Measurements from ENCODE around the gene NUP85. TPM values are rescaled to one million over a fixed set of nuclear protein-coding genes. Genes with fewer than 3 reads are reported as not detected.
A peak's percentile ranks its signal among the peaks of the same experiment; 100 is the strongest.

The NUP85 gene
- total RNA-seq, 1 experiment from 2014 or later, result 141 TPM

DNA sequence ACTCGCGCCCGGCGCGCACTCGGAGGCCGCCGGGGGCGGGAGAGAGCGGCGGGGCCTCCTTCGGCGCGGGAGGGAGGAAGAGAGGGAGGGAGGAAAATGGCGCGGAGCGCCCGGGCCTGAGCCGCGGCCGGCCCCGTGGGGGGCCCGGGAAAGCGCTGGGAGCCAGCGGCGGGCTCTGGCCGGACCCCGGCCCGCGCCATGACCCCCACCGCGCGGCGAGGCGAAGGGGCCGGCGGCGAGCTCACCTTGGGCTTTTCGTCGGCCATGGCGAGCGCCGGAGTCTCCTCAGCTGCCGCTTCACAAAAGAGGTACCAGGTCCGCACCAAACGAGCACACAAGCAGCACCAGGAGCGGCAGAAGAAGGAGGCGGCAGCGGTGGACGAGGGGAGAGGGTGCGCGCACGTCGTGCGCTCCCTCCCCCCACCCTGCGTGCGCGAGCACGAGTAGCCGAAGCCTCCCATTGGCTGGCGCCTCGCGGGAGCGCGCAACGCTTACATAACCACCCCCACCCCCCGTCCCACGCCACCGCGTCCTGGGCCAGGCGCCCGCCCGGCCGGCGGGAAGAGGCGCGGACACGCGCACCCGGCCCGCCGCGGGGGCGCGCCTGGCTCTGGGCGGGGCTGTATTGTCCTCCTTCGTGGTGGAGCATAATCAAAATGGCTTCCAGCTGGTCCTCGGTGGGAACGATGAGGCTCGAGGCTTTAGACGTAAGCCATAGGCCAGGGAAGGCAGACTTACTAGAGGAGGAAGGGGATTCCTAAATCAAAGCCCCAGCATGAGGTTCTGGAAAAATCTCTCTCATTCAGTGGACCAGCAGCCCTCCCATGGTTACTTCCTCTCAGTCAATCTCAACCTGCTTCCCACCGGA is 22.7 kb upstream of the NUP85 start, which contains the start of gene SUMO2:
Gene SUMO2, minus strand, starts transcription at position 391 of the 868 bp plus-strand sequence. Its CDS starts 125 bp downstream, at position 266.
- ChIA-PET CTCF (interaction anchor here (1.0 to 1.5 kb wide), 2 partner anchors 19 to 69 kb away, joined by 3 to 4 read pairs; no protein-coding TSS in a partner anchor), POLR2A (no interaction called here)
- no peaks in the 10 kb centered on the region for H3K9me3 ChIP-seq (ENCODE audit: control insufficient read depth, insufficient read depth, low read depth, low read length)
- ATAC-seq (peak; percentile 91), DNase-seq (ENCODE audit: low read depth, low spot score) (no peak)
- H3K36me3 ChIP-seq (ENCODE audit: control insufficient read depth, insufficient read depth, low read length), result peaks cover 18% of the 10 kb centered on the region
- in situ Hi-C loops (cut with HindIII; ENCODE audit: low pct_unique_long_range_greater_than_20kb, low sequenced_read_pairs), result no loop called here
- intact Hi-C loops (cut with micrococcal nuclease; ENCODE audit: unreplicated experiment), result no loop called here
- BruUV-seq (replicated peaks), result no TSS peak
- no peaks in the 10 kb centered on the region for H3K27me3 ChIP-seq (ENCODE audit: control insufficient read depth, insufficient read depth, low read length)
- peak within 1 kb of the TSS; percentile 90 for H3K27ac ChIP-seq (ENCODE audit: low read length)
- peak within 1 kb of the TSS; percentile 88 to 98 for H3K4me3 ChIP-seq (ENCODE audit: low read depth in 2 of 2, low read length in 2 of 2)
- H3K4me1 ChIP-seq (ENCODE audit: control insufficient read depth, insufficient read depth, low read length), result no peaks in the 10 kb centered on the region; the same call in 1 of the 2 replicates
- TF ChIP-seq CTCF (IDR thresholded peaks at IDR 0.05) (no peak), POLR2AphosphoS5 (IDR thresholded peaks at IDR 0.05; ENCODE audit: low read depth, low read length) (peak; percentile 75), TCF7L2 (IDR thresholded peaks at IDR 0.05; ENCODE audit: low read depth, low read length) (no peak), REST (IDR thresholded peaks at IDR 0.05; ENCODE audit: insufficient read depth in 1 of 2, low read depth in 2 of 2, low read length in 1 of 2) (no peak), SIN3A (IDR thresholded peaks at IDR 0.05; ENCODE audit: borderline replicate concordance, insufficient read depth, low read depth, low read length) (no peak; the same call in 1 of the 2 replicates)

DNA sequence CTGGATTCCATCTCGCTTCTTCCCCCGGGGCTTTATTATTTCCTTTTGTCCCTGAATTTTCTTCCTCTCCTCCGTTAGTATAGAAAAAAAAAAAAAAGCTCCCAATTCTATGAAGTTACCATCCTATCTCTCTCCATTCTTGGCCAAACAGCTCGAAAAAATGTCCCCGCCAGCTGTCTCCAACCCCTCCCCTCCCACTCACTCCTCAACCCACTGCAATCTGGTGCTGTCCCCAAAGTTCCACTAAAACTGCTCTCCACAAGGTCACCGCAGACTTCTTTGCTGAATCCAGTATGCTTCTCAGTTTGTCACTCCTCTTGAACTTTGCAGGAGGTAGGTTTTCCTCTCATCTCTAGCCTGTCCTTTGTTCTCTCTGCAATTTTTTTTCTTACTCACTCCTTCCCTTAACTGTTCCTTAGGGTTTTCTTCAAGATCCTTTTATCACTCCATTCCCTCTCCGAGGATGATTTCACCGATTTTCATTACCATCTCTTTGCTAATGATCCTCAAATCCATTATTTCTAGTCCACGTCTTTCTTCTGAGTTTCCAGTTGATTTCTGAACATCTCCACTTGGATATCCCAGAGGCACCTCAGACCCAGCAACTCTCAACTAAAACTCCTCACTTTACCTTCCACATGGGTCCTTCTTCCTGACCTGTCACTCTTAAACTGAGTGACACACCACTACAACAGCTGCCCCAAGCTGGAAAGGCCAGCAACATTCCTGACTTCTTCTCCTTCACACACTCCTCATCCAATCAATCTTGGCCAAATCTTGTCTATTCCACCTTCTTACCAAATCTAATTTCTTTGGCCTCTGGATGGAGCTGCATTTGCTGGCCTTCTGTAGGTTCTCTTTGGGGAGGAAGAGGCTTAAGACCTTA is 21.2 kb upstream of the NUP85 start:
- ATAC-seq (no peak), DNase-seq (ENCODE audit: low read depth, low spot score) (no peak)
- no peak for TF ChIP-seq CTCF (IDR thresholded peaks at IDR 0.05)
- TF ChIP-seq SIN3A (IDR thresholded peaks at IDR 0.05; ENCODE audit: borderline replicate concordance, insufficient read depth, low read depth, low read length), result no peak
- no peak for TF ChIP-seq REST (IDR thresholded peaks at IDR 0.05; ENCODE audit: insufficient read depth in 1 of 2, low read depth in 2 of 2, low read length in 1 of 2)
- no peak for TF ChIP-seq POLR2AphosphoS5 (IDR thresholded peaks at IDR 0.05; ENCODE audit: low read depth, low read length)
- TF ChIP-seq TCF7L2 (IDR thresholded peaks at IDR 0.05; ENCODE audit: low read depth, low read length), result no peak
- ChIA-PET POLR2A (interaction anchor here (0.6 to 0.9 kb wide), 3 partner anchors 9 to 36 kb away, joined by 5 to 10 read pairs (median 5); no protein-coding TSS in a partner anchor), CTCF (interaction anchor here (0.5 to 1.5 kb wide), 2 partner anchors 17 to 822 kb away, joined by 3 to 4 read pairs; no protein-coding TSS in a partner anchor)
- Histone ChIP-seq H3K27ac (ENCODE audit: low read length) (no peak overlapping the region), H3K36me3 (ENCODE audit: control insufficient read depth, insufficient read depth, low read length) (peaks cover 15% of the 10 kb centered on the region), H3K4me3 (ENCODE audit: low read depth in 2 of 2, low read length in 2 of 2) (no peak overlapping the region), H3K27me3 (ENCODE audit: control insufficient read depth, insufficient read depth, low read length) (no peaks in the 10 kb centered on the region), H3K9me3 (ENCODE audit: control insufficient read depth, insufficient read depth, low read depth, low read length) (no peaks in the 10 kb centered on the region), H3K4me1 (ENCODE audit: control insufficient read depth, insufficient read depth, low read length) (no peaks in the 10 kb centered on the region; the same call in 1 of the 2 replicates)
- intact Hi-C loops (cut with micrococcal nuclease; ENCODE audit: unreplicated experiment), result no loop called here
- in situ Hi-C loops (cut with HindIII; ENCODE audit: low pct_unique_long_range_greater_than_20kb, low sequenced_read_pairs), result no loop called here
- no TSS peak for BruUV-seq (replicated peaks)
